H1 (cell line): ENCODE data around the gene RIMS3. TPM values are rescaled to one million over a fixed set of nuclear protein-coding genes. Genes with fewer than 3 reads are reported as not detected.

Experiments
- CTCF ChIA-PET: fragments of 300-600 bp; sonication (Branson Sonifier 250); formaldehyde crosslinking; loops from one replicate; lab custom pipeline; 2021; ENCODE audit not compliant: partially characterized antibody; lab: Charles Lee
- POLR2A ChIA-PET: fragments of 300-600 bp; sonication (Branson Sonifier 250); formaldehyde crosslinking; loops from one replicate; lab custom pipeline; 2021; ENCODE audit warnings: inconsistent platforms; ENCODE audit not compliant: partially characterized antibody; lab: Charles Lee
- DNase-seq, 2 experiments: peaks; one replicate each; pipeline versions ENCODE4 v3.0.0 to v3.0.0-alpha.2; 2010 to 2022; ENCODE audit warnings: low spot score in 2 of 2, low read depth in 1 of 2, mixed read lengths in 1 of 2
- FAIRE-seq: peaks from 2 replicates; lab custom pipeline; 2011; peaks lifted over from hg19 to GRCh38; lab: Jason Lieb, UNC
- H2AFZ ChIP-seq: 2 replicates; pipeline ENCODE4 v1.8.1; 2012; ENCODE audit warnings: low read length, inconsistent platforms
- H2AK5ac ChIP-seq: 2 replicates; pipeline ENCODE4 v1.6.1; 2013; ENCODE audit warnings: low read depth, low read length
- H2BK120ac ChIP-seq: replicated peaks from 2 replicates; pipeline ENCODE3; 2013; ENCODE audit warnings: low read depth, low read length, inconsistent platforms
- H2BK12ac ChIP-seq: 2 replicates; pipeline ENCODE4 v1.6.1; 2013; ENCODE audit warnings: low read depth, low read length
- H2BK15ac ChIP-seq: 2 replicates; pipeline ENCODE4 v1.6.1; 2013; ENCODE audit warnings: low read length
- H2BK20ac ChIP-seq: 2 replicates; pipeline ENCODE4 v1.6.1; 2013; ENCODE audit warnings: low read length
- H2BK5ac ChIP-seq: 2 replicates; pipeline ENCODE4 v1.6.1; 2013; ENCODE audit warnings: low read depth, low read length
- H3K14ac ChIP-seq: 2 replicates; pipeline ENCODE4 v1.6.1; 2013; ENCODE audit warnings: inconsistent platforms; ENCODE audit not compliant: insufficient read length
- H3K18ac ChIP-seq: 2 replicates; pipeline ENCODE4 v1.6.1; 2013; ENCODE audit warnings: low read length; ENCODE audit errors: extremely low read depth
- H3K23ac ChIP-seq: 2 replicates; pipeline ENCODE4 v1.6.1; 2013; ENCODE audit warnings: inconsistent platforms; ENCODE audit not compliant: insufficient read length
- H3K23me2 ChIP-seq: 2 replicates; pipeline ENCODE4 v1.6.1; 2013; ENCODE audit warnings: low read depth, low read length
- H3K27ac ChIP-seq: 2 replicates; pipeline ENCODE4 v1.6.1; 2011; ENCODE audit warnings: low read depth, low read length, inconsistent platforms
- H3K27me3 ChIP-seq, 4 experiments: replicated peaks in 1 of 4; 1 replicate in 1 of 4; 2 replicates in 3 of 4; pipeline versions ENCODE4 v1.6.1 to v1.8.1; 2011 to 2013; ENCODE audit warnings: low read length in 3 of 4, mild to moderate bottlenecking in 3 of 4, inconsistent platforms in 2 of 4, mixed read lengths in 2 of 4, moderate library complexity in 1 of 4; ENCODE audit not compliant: control insufficient read depth in 3 of 4, insufficient read depth in 3 of 4; ENCODE audit errors: extremely low read depth in 1 of 4
- H3K36me3 ChIP-seq, 4 experiments: 2 replicates each; pipeline versions ENCODE4 v1.6.1 to v1.8.1; 2011 to 2013; ENCODE audit warnings: mild to moderate bottlenecking in 4 of 4, low read length in 3 of 4, moderate library complexity in 2 of 4, control low read depth in 1 of 4, inconsistent platforms in 1 of 4; ENCODE audit not compliant: insufficient read depth in 4 of 4, control insufficient read depth in 2 of 4
- H3K4ac ChIP-seq: replicated peaks from 2 replicates; pipeline ENCODE3; 2013; ENCODE audit warnings: low read length, low read depth, mixed read lengths, inconsistent platforms; ENCODE audit not compliant: insufficient read length
- H3K4me1 ChIP-seq, 4 experiments: replicated peaks in 1 of 4; 1 replicate in 1 of 4; 2 replicates in 3 of 4; pipeline versions ENCODE4 v1.6.1 to v1.8.1; 2011 to 2013; ENCODE audit warnings: low read length in 3 of 4, inconsistent platforms in 2 of 4, mixed read lengths in 1 of 4; ENCODE audit not compliant: insufficient read depth in 4 of 4, control insufficient read depth in 3 of 4
- H3K4me2 ChIP-seq, 2 experiments: 2 replicates each; pipeline versions ENCODE4 v1.6.1 to v1.8.1; 2011 to 2013; ENCODE audit warnings: low read depth in 2 of 2, low read length in 2 of 2, control low read depth in 1 of 2, inconsistent platforms in 1 of 2, mild to moderate bottlenecking in 1 of 2; ENCODE audit not compliant: insufficient read depth in 1 of 2
- H3K4me3 ChIP-seq, 4 experiments: fragments of 200-600, 300-600 bp in 1 of 4; sonication (generic), shearing (Covaris generic), sonication (Bioruptor Twin) in 1 of 4; 2 replicates each; pipeline versions ENCODE4 v1.5.1 to v1.8.1; 2011 to 2016; ENCODE audit warnings: low read length in 4 of 4, low read depth in 3 of 4, control low read depth in 2 of 4, inconsistent platforms in 2 of 4, mild to moderate bottlenecking in 2 of 4, mixed read lengths in 1 of 4, moderate library complexity in 1 of 4; ENCODE audit not compliant: insufficient read depth in 2 of 4; ENCODE audit errors: extremely low read depth in 1 of 4
- H3K56ac ChIP-seq: replicated peaks from 2 replicates; pipeline ENCODE3; 2013; ENCODE audit warnings: low read depth, mild to moderate bottlenecking, mixed read lengths, low read length, inconsistent platforms; ENCODE audit not compliant: insufficient read length
- H3K79me1 ChIP-seq: 2 replicates; pipeline ENCODE4 v1.6.1; 2013; ENCODE audit warnings: low read depth, low read length, control low read depth
- H3K79me2 ChIP-seq, 2 experiments: 2 replicates each; pipeline versions ENCODE4 v1.6.1 to v1.8.1; 2012 to 2013; ENCODE audit warnings: low read length in 2 of 2, mild to moderate bottlenecking in 2 of 2, inconsistent platforms in 1 of 2; ENCODE audit not compliant: insufficient read depth in 2 of 2, control insufficient read depth in 1 of 2
- H3K9ac ChIP-seq, 4 experiments: replicated peaks in 1 of 4; 1 replicate in 1 of 4; 2 replicates in 3 of 4; pipeline versions ENCODE4 v1.6.1 to v1.8.1; 2011 to 2013; ENCODE audit warnings: low read depth in 3 of 4, low read length in 3 of 4, control low read depth in 2 of 4, mild to moderate bottlenecking in 2 of 4, moderate library complexity in 2 of 4, inconsistent platforms in 1 of 4; ENCODE audit errors: extremely low read depth in 1 of 4
- H3K9me3 ChIP-seq, 2 experiments: 2 replicates each; pipeline versions ENCODE4 v1.6.1 to v1.8.1; 2012 to 2013; ENCODE audit warnings: mild to moderate bottlenecking in 2 of 2, moderate library complexity in 2 of 2, control low read depth in 1 of 2, inconsistent platforms in 1 of 2, low read depth in 1 of 2, low read length in 1 of 2, mixed read lengths in 1 of 2; ENCODE audit not compliant: insufficient read depth in 2 of 2
- H4K20me1 ChIP-seq, 2 experiments: replicated peaks in 1 of 2; 2 replicates each; pipeline versions ENCODE3 to v1.8.1; 2011 to 2013; ENCODE audit warnings: inconsistent platforms in 2 of 2, low read length in 2 of 2, mild to moderate bottlenecking in 1 of 2; ENCODE audit not compliant: insufficient read depth in 2 of 2, control insufficient read depth in 1 of 2
- H4K5ac ChIP-seq: 2 replicates; pipeline ENCODE4 v1.6.1; 2013; ENCODE audit warnings: low read length, low read depth, mixed read lengths, inconsistent platforms; ENCODE audit not compliant: insufficient read length
- H4K8ac ChIP-seq: 2 replicates; pipeline ENCODE4 v1.8.0; 2013; ENCODE audit warnings: mild to moderate bottlenecking, moderate library complexity, low read length, inconsistent platforms; ENCODE audit not compliant: insufficient read depth; ENCODE audit errors: extremely low read depth
- H4K91ac ChIP-seq: replicated peaks from 2 replicates; pipeline ENCODE3; 2013; ENCODE audit warnings: low read length, mixed read lengths, inconsistent platforms; ENCODE audit not compliant: insufficient read length
- BACH1 ChIP-seq: IDR thresholded peaks from 2 replicates; pipeline ENCODE4 v1.6.1; 2012; ENCODE audit warnings: low read length, improper control_type of control experiment
- CTCF ChIP-seq, 3 experiments: IDR thresholded peaks; 1 replicate in 2 of 3; 2 replicates in 1 of 3; pipeline versions ENCODE4 v1.5.1 to v1.6.1; 2011; ENCODE audit warnings: low read length in 3 of 3, mild to moderate bottlenecking in 3 of 3, inconsistent platforms in 2 of 3, low read depth in 1 of 3, moderate library complexity in 1 of 3; ENCODE audit not compliant: insufficient read depth in 1 of 3; ENCODE audit errors: control extremely low read depth in 1 of 3
- EGR1 ChIP-seq: IDR thresholded peaks from 2 replicates; pipeline ENCODE4 v1.6.1; 2011; ENCODE audit warnings: low read depth, low read length, borderline replicate concordance
- JUN ChIP-seq: IDR thresholded peaks from 2 replicates; pipeline ENCODE4 v1.6.1; 2011; ENCODE audit warnings: low read depth, mild to moderate bottlenecking, improper control_type of control experiment, low read length
- KDM1A ChIP-seq: fragments of 200-600, 300-600 bp; sonication (generic); IDR thresholded peaks from 2 replicates; pipeline ENCODE4 v1.7.1; 2016; ENCODE audit warnings: mild to moderate bottlenecking, low read length, borderline replicate concordance
- POLR2A ChIP-seq, 2 experiments: IDR thresholded peaks; 1 replicate in 1 of 2; 2 replicates in 1 of 2; pipeline ENCODE4 v1.6.1; 2011; ENCODE audit warnings: low read depth in 2 of 2, low read length in 2 of 2, mild to moderate bottlenecking in 2 of 2; ENCODE audit errors: control extremely low read depth in 1 of 2
- SIRT6 ChIP-seq: IDR thresholded peaks from one replicate; pipeline ENCODE4 v1.7.1; 2012; ENCODE audit warnings: low read length, inconsistent platforms
- SP4 ChIP-seq: IDR thresholded peaks from 2 replicates; pipeline ENCODE4 v1.6.1; 2012; ENCODE audit warnings: low read length, inconsistent platforms
- WGBS, 2 experiments: shearing (Covaris generic) in 1 of 2; methylation state at CpG; one replicate each; pipeline versions ENCODE4 v1.1.6 to v1.1.7; 2013 to 2015; ENCODE audit warnings: low lambda C conversion rate in 2 of 2, mixed read lengths in 2 of 2, inconsistent platforms in 1 of 2, low coverage in 1 of 2, missing lambda C conversion rate in 1 of 2; ENCODE audit not compliant: insufficient replicate concordance in 2 of 2, insufficient coverage in 1 of 2, insufficient read length in 1 of 2; ENCODE audit errors: extremely low coverage in 1 of 2, missing lambda C conversion rate in 1 of 2; 5-methylcytosine and 5-hydroxymethylcytosine counted together
- polyA plus RNA-seq, 7 experiments: library from polyadenylated mRNA; depleted of rRNA in 3 of 7; stranded (reverse) in 5 of 7; unstranded in 2 of 7; fragments of >200 nt in 5 of 7; fragments of 200-250 nt in 2 of 7; gene quantifications; 1 replicate in 5 of 7; 2 replicates in 1 of 7; 4 replicates in 1 of 7; pipeline versions ENCODE4 v1.2.1 to v1.2.3, GENCODE V29; 2011 to 2013; ENCODE audit warnings: missing spikeins in 2 of 7, mixed read lengths in 2 of 7
- total RNA-seq: library from RNA; stranded (reverse); fragmentation: NEBNext Ultra II Directional; extraction: Animal tissue kit (Norgen Biotek cat#: 25700); gene quantifications from 2 replicates; pipeline ENCODE4 v1.2.1, GENCODE V29; 2021

The RIMS3 gene
- total and polyA plus RNA-seq, 2 of the 8 experiments (the other 6 are each of a cell fraction or from before 2014, with no cell fraction given), result 13.3 to 20.6 TPM

GRCh38 chr1:40693425-40693824 lies 27.9 kb upstream of the RIMS3 start:
- no peak for FAIRE-seq
- Histone ChIP-seq H3K79me1 (no peaks in the 10 kb centered on the region; the same call in none of the 2 replicates), H4K20me1 (peaks cover 2 to 11% of the 10 kb centered on the region in 2 experiments), H3K23ac (no peak overlapping the region), H3K36me3 (no peaks in the 10 kb centered on the region), H2AFZ (no peak overlapping the region), H2BK5ac (no peak overlapping the region), H3K79me2 (peaks cover 15 to 89% of the 10 kb centered on the region in 2 experiments), H4K8ac (no peak overlapping the region), H3K18ac (no peak overlapping the region), H2BK12ac (no peak overlapping the region), H3K23me2 (peaks cover 7% of the 10 kb centered on the region), H3K4me3 (peak overlapping the region in 1 of 4 experiments; percentile 79; a peak in 1 of 8 replicates), H3K56ac (no peak overlapping the region), H3K4me2 (peak overlapping the region; percentile 92 to 100; a peak in 2 of 4 replicates), H2AK5ac (no peak overlapping the region), H3K9me3 (no peaks in the 10 kb centered on the region), H2BK20ac (no peak overlapping the region), H3K27me3 (no peaks in the 10 kb centered on the region), H3K4me1 (peaks cover 0 to 9% (median 7%) of the 10 kb centered on the region in 4 experiments; a peak in 6 of 7 replicates), H2BK15ac (no peak overlapping the region), H3K4ac (no peak overlapping the region), H2BK120ac (no peak overlapping the region), H3K27ac (no peak overlapping the region), H4K91ac (no peak overlapping the region), H4K5ac (peak overlapping the region; percentile 42), H3K14ac (no peak overlapping the region), H3K9ac (no peak overlapping the region)
- DNase-seq, result no peak
- ChIA-PET POLR2A (interaction anchor here (0.8 to 9.4 kb wide), 15 partner anchors 8 to 128 kb away, joined by 3 to 293 read pairs (median 4); partner anchors contain the start of gene RIMS3), CTCF (interaction anchor here (0.6 to 2.0 kb wide), 9 partner anchors 8 to 1500 kb away, joined by 3 to 8 read pairs (median 3); no protein-coding TSS in a partner anchor)
- TF ChIP-seq JUN (no peak), EGR1 (no peak), SIRT6 (no peak), CTCF (IDR thresholded peaks at IDR 0.05; ENCODE audit: control extremely low read depth in 1 of 3, insufficient read depth in 1 of 3, low read depth in 1 of 3, low read length in 3 of 3) (no peak), BACH1 (no peak), POLR2A (IDR thresholded peaks at IDR 0.05; ENCODE audit: control extremely low read depth in 1 of 2, low read depth in 2 of 2, low read length in 2 of 2) (no peak), SP4 (no peak), KDM1A (no peak)
- 70% methylated on average over 1 of the region's 1 CpG; no CpG with 5 or more reads in 1 of the 2 experiments for WGBS, 2 experiments
